ENCODE results near the gene ZNF561.
"Not testable (repeated sequence)": the region's sequence is repeated elsewhere in the genome, so short reads cannot be mapped to it uniquely, and the experiment has no call there.

Gene ZNF561
- total RNA-seq: 32.1 to 43.9 reads per million in 2 donors

- peak; percentile 81 for DNase-seq
Observed at GRCh38 chr19:9621156-9622037, at the start of gene ZNF561. Gene ZNF561 (minus strand): TSS chr19:9621232. CDS start chr19:9619456, 1,776 bp downstream.

- no peak for DNase-seq
Observed at GRCh38 chr19:9668544-9668943, 47.5 kb upstream of the ZNF561 start.

GRCh38 chr19:9667898-9668297 is 46.9 kb upstream of the ZNF561 start:
- DNase-seq: no peak

GRCh38 chr19:9658769-9659168 is 37.7 kb upstream of the ZNF561 start:
- DNase-seq: no peak

- not testable (repeated sequence) for DNase-seq
Observed at GRCh38 chr19:9653066-9653555, 32.1 kb upstream of the ZNF561 start.

GRCh38 chr19:9651464-9651863 is 30.4 kb upstream of the ZNF561 start:
- not testable (repeated sequence) for DNase-seq

GRCh38 chr19:9650345-9650744 is 29.3 kb upstream of the ZNF561 start:
- no peak for DNase-seq

GRCh38 chr19:9645472-9645871 is 24.4 kb upstream of the ZNF561 start:
- no peak for DNase-seq

GRCh38 chr19:9644472-9644871 is 23.4 kb upstream of the ZNF561 start:
- no peak for DNase-seq

- DNase-seq: no peak
Observed at GRCh38 chr19:9641810-9642209, 20.8 kb upstream of the ZNF561 start.

GRCh38 chr19:9640956-9641355 is 19.9 kb upstream of the ZNF561 start:
- no peak for DNase-seq

GRCh38 chr19:9636018-9636417 is 15.0 kb upstream of the ZNF561 start:
- DNase-seq: no peak

GRCh38 chr19:9627856-9628255 is 6.8 kb upstream of the ZNF561 start:
- no peak for DNase-seq

GRCh38 chr19:9622531-9622930 is 1.5 kb upstream of the ZNF561 start:
- no peak for DNase-seq

GRCh38 chr19:9620842-9621155 is 233 bp downstream of the ZNF561 start:
- no peak for DNase-seq

GRCh38 chr19:9615844-9616243 is 5.2 kb downstream of the ZNF561 start:
- no peak for DNase-seq

- no peak for DNase-seq
Observed at GRCh38 chr19:9610484-9611113, 10.4 kb downstream of the ZNF561 start.

GRCh38 chr19:9608912-9609311 is 12.1 kb downstream of the ZNF561 start:
- no peak for DNase-seq

GRCh38 chr19:9597027-9597426 is 24.0 kb downstream of the ZNF561 start:
- DNase-seq: no peak

- DNase-seq: peak; percentile 66
Observed at GRCh38 chr19:9586764-9587163, 34.3 kb downstream of the ZNF561 start.

GRCh38 chr19:9584073-9584833 is 36.8 kb downstream of the ZNF561 start, which contains the start of gene ZNF121:
Gene ZNF121 (minus strand): TSS chr19:9584504. CDS start chr19:9568097, 16,407 bp downstream.
- peak; percentile 70 for DNase-seq

- DNase-seq: not testable (repeated sequence)
Observed at GRCh38 chr19:9582081-9582725, 38.8 kb downstream of the ZNF561 start.

- no peak for DNase-seq
Observed at GRCh38 chr19:9580728-9581127, 40.3 kb downstream of the ZNF561 start.
